RWPE1 (cell line): ENCODE results near the gene CERS4.

Experiments
- CTCF ChIA-PET: fragments of 350-600 bp; sonication (Branson Sonifier 250); formaldehyde crosslinking; extraction: SDS; loops from one replicate; lab custom pipeline; 2021; lab: Yijun Ruan, JAX
- POLR2A ChIA-PET: fragments of 400-600 bp; formaldehyde crosslinking; extraction: SDS; loops from one replicate; lab custom pipeline; 2020; ENCODE audit warnings: antibody characterized with exemption; ENCODE audit not compliant: low non-redundant PET; lab: Yijun Ruan, JAX
- DNase-seq: peaks from one replicate; pipeline ENCODE4 v3.0.0; 2012; ENCODE audit warnings: low spot score
- H3K27ac ChIP-seq: fragments of 450-650 bp; 2 replicates; pipeline ENCODE4 v1.5.1; 2017
- TF ChIP-seq, protein P1 (sequence below): fragments of 450-650 bp; conservative IDR thresholded peaks from 2 replicates; pipeline ENCODE4 v1.5.1; 2017; ENCODE audit warnings: low read depth, mild to moderate bottlenecking

Gene CERS4

DNA sequence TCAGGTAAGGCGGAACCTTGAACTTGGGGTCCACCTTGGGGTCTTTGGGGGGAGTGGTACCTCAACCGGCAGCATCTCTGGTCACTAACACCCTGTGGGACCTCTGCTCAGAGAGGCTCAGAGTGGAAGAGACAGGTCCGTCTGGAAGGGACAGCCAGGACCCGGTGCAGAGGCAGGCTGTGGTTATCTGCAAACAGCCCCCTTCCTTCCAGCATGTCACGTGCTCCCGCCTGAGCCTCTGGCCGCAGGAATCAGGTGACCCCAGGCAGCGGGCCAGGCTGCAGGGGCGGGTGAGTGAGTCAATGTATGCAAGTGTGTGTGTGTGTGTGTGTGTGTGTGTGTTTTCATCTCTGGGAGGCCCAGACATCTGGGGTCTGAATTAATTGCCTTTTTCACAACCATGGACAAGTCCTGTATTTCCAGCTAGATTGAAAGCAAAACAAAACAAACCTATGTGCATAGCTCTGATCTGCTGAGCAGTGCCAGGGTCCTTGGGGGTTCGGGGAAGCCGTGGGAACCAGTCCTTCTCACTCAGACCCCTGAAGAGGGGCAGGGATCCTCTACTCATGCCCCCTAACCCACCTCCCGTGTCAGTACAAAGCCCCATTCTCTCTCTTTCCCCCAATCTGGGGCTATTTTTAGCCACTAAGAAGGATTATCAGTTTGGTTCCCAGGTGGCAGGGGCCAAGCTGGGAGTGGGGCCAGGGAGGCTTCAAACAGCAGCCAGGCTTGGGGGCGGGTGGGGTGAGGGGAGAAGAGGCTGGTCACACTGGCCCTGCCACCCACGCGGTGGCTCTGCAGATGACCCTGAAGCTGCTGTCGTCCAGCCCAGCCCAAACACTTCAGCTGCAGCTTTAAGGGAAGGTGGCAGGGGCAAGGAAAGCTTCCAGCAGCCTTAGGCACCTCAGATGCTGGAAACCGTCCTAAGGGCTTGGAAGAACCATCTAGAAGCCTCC lies 31.4 kb downstream of the CERS4 start:
- peak overlapping the region; percentile 92 for H3K27ac ChIP-seq
- TF ChIP-seq, protein P1, sequence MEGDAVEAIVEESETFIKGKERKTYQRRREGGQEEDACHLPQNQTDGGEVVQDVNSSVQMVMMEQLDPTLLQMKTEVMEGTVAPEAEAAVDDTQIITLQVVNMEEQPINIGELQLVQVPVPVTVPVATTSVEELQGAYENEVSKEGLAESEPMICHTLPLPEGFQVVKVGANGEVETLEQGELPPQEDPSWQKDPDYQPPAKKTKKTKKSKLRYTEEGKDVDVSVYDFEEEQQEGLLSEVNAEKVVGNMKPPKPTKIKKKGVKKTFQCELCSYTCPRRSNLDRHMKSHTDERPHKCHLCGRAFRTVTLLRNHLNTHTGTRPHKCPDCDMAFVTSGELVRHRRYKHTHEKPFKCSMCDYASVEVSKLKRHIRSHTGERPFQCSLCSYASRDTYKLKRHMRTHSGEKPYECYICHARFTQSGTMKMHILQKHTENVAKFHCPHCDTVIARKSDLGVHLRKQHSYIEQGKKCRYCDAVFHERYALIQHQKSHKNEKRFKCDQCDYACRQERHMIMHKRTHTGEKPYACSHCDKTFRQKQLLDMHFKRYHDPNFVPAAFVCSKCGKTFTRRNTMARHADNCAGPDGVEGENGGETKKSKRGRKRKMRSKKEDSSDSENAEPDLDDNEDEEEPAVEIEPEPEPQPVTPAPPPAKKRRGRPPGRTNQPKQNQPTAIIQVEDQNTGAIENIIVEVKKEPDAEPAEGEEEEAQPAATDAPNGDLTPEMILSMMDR, result no peak
- DNase-seq, result peak; percentile 95
- CTCF ChIA-PET, result interaction anchor here (0.5 to 1.8 kb wide), 4 partner anchors 22 to 261 kb away, joined by 3 to 8 read pairs (median 4); no protein-coding TSS in a partner anchor
- POLR2A ChIA-PET, result no interaction called here

DNA sequence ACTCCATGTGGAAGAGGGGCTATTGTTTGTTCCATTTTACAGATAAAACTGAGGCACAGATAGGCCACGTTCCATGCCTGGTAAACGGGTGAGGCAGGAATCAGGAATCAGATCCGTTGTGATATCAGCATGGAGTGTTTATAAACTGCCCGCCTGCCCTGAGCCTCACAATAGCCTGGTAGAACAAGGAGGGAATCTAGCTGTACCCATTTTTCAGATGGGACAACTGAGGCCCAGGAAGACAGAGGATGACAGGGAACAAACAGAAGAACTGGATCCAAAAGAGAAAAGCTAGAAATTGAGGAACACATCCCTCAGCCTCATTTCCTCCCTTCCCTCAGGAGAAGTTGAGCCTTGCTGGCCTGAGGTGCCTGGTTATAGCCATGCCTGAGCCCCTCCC lies 32.5 kb downstream of the CERS4 start:
- peak overlapping the region; percentile 92 for H3K27ac ChIP-seq
- DNase-seq, result no peak
- ChIA-PET CTCF (no interaction called here), POLR2A (no interaction called here)
- TF ChIP-seq, protein P1, result no peak

DNA sequence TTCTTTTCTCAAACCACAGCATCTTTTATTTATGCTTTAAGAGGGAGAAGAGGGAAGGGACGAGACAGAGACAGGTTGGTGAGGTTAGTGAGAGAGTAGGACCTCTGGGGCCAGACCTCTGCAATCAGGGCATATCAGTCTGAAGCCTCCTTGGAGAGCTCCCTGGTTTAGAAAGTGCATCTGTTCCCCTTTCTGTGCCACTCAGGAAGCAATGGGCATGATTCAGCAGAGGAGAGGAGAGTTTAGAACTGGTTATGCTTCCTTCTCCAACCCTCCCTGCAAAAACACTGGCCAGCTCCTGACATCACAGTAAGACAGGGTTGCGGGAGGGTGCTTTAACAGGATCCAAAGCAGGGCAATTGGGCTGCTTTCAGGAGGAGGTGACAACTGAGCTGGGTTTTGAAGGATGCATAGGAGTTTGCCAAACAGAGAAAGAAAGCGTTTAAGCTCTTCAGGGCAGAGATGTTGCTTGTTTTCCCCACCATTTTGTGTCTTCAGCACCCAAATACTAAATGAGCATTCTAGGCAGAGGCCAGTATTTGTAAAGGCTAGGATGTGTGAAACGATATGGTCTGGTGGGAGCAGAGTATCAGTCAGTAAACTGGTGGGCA lies 33.1 kb downstream of the CERS4 start:
- CTCF ChIA-PET, result interaction anchor here (0.6 kb wide), 1 partner anchor 180 kb away, joined by 5 read pairs; no protein-coding TSS in a partner anchor
- POLR2A ChIA-PET, result interaction anchor here (0.7 kb wide), 1 partner anchor 49 kb away, joined by 3 read pairs; no protein-coding TSS in a partner anchor
- TF ChIP-seq, protein P1, result no peak
- peak overlapping the region; percentile 13; the same call in 1 of the 2 replicates for H3K27ac ChIP-seq
- no peak for DNase-seq

DNA sequence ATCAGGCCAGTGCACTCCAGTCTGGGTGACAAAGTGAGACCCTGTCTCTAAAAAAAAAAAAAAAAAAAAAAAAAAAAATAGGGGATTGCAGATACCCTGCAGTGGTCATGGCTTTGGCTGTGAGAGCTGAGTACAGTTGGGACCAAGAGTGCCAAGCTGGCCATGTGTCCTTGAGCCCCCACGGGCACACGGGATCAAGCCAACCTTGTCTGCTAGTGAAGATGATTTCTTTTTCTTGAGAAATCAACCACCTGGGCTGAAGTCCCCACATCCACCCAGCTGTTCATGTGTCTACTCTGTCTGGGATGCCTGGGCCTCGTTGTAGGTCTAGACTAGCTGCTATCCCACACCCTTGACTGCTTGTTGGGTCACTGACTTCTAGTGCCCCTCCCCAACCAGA lies 34.0 kb downstream of the CERS4 start:
- no peak for DNase-seq
- TF ChIP-seq, protein P1, result no peak
- no peak overlapping the region for H3K27ac ChIP-seq
- CTCF ChIA-PET, result interaction anchor here (0.6 to 0.8 kb wide), 2 partner anchors 11 to 181 kb away, joined by 5 to 8 read pairs; no protein-coding TSS in a partner anchor
- POLR2A ChIA-PET, result interaction anchor here (0.7 kb wide), 1 partner anchor 50 kb away, joined by 3 read pairs; no protein-coding TSS in a partner anchor

DNA sequence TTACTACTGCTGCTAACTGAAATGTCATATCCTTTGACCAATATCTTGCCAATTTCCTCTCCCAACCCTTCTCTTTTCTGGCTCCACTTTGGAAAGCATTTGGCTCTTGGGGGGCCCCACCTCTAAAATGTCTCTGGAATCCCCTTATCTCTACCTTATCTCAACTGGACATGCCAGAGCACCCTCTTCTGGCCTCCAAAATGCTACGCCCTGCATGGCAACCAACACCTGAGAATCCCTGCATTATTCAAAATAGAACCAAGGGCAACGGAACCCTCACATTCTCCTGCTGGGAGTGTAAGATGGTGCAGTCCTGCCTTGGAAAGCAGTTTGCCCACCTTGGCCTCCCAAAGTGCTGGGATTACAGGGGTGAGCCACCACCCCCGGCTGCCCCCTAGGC lies 35.3 kb downstream of the CERS4 start:
- ChIA-PET POLR2A (no interaction called here), CTCF (no interaction called here)
- H3K27ac ChIP-seq, result no peak overlapping the region; the same call in 1 of the 2 replicates
- TF ChIP-seq, protein P1, result no peak
- no peak for DNase-seq
